SK-N-SH (cell line): ENCODE data around the gene FAM222B. TPM values are rescaled to one million over a fixed set of nuclear protein-coding genes. Genes with fewer than 3 reads are reported as not detected.

ENCODE experiments used
- CTCF ChIA-PET: fragments of 300-600, 350-600 bp; formaldehyde crosslinking; extraction: SDS; loops from one replicate; lab custom pipeline; 2021; lab: Yijun Ruan, JAX
- POLR2A ChIA-PET: fragments of 350-600 bp; sonication (Branson Sonifier 250); formaldehyde crosslinking; extraction: SDS; loops from one replicate; lab custom pipeline; 2020; ENCODE audit warnings: antibody characterized with exemption, inconsistent platforms; lab: Yijun Ruan, JAX
- DNase-seq: peaks from one replicate; pipeline ENCODE4 v3.0.0; 2012
- H2AFZ ChIP-seq: fragments of 200-600 bp; sonication (generic); 2 replicates; pipeline ENCODE4 v1.8.1; 2016; ENCODE audit warnings: antibody characterized with exemption, mild to moderate bottlenecking, low read depth
- H3F3A ChIP-seq: fragments of 200-600 bp; sonication (generic); replicated peaks from 2 replicates; pipeline ENCODE3; 2016; ENCODE audit warnings: antibody characterized with exemption, mild to moderate bottlenecking; ENCODE audit not compliant: insufficient read depth
- H3K27ac ChIP-seq, 2 experiments: fragments of 200-500 bp in 1 of 2; fragments of 200-600 bp in 1 of 2; sonication (Bioruptor generic) in 1 of 2; sonication (generic), shearing (Covaris generic) in 1 of 2; 2 replicates each; pipeline versions ENCODE4 v1.5.1 to v1.6.1; 2014 to 2016; ENCODE audit warnings: low read depth in 2 of 2, inconsistent platforms in 1 of 2, low read length in 1 of 2, mild to moderate bottlenecking in 1 of 2, mixed read lengths in 1 of 2
- H3K27me3 ChIP-seq: fragments of 200-600 bp; sonication (generic), shearing (Covaris generic); 2 replicates; pipeline ENCODE4 v1.6.1; 2016; ENCODE audit warnings: mixed run types; ENCODE audit not compliant: insufficient read depth
- H3K36me3 ChIP-seq, 2 experiments: fragments of 200-500 bp in 1 of 2; fragments of 200-600 bp in 1 of 2; sonication (Bioruptor generic) in 1 of 2; sonication (generic) in 1 of 2; replicated peaks in 1 of 2; 2 replicates each; pipeline versions ENCODE3 to v1.5.1; 2014 to 2016; ENCODE audit warnings: low read length in 1 of 2, mild to moderate bottlenecking in 1 of 2; ENCODE audit not compliant: insufficient read depth in 2 of 2, control insufficient read depth in 1 of 2
- H3K4me1 ChIP-seq, 2 experiments: fragments of 200-500 bp in 1 of 2; fragments of 200-600 bp in 1 of 2; sonication (Bioruptor generic) in 1 of 2; sonication (generic), shearing (Covaris generic) in 1 of 2; 2 replicates each; pipeline versions ENCODE4 v1.5.1 to v1.6.1; 2014 to 2016; ENCODE audit warnings: low read depth in 1 of 2, low read length in 1 of 2, mixed run types in 1 of 2; ENCODE audit not compliant: insufficient read depth in 2 of 2, control insufficient read depth in 1 of 2
- H3K4me2 ChIP-seq: fragments of 200-600 bp; sonication (generic), shearing (Covaris generic); 2 replicates; pipeline ENCODE4 v1.6.1; 2017; ENCODE audit warnings: mixed run types
- H3K4me3 ChIP-seq, 2 experiments: fragments of 200-500 bp in 1 of 2; fragments of 200-600 bp in 1 of 2; sonication (Bioruptor generic) in 1 of 2; sonication (generic), shearing (Covaris generic) in 1 of 2; 2 replicates each; pipeline versions ENCODE4 v1.5.1 to v1.8.1; 2014 to 2016; ENCODE audit warnings: low read depth in 2 of 2, inconsistent platforms in 1 of 2, low read length in 1 of 2, mild to moderate bottlenecking in 1 of 2, mixed read lengths in 1 of 2, moderate library complexity in 1 of 2
- H3K79me2 ChIP-seq: fragments of 200-600 bp; sonication (generic); 2 replicates; pipeline ENCODE4 v1.8.1; 2017; ENCODE audit warnings: mild to moderate bottlenecking; ENCODE audit not compliant: insufficient read depth
- H3K9ac ChIP-seq: fragments of 200-600 bp; sonication (generic); 2 replicates; pipeline ENCODE4 v1.6.1; 2017; ENCODE audit warnings: mixed run types
- H3K9me2 ChIP-seq: fragments of 200-600 bp; sonication (generic); 2 replicates; pipeline ENCODE4 v1.6.1; 2017; ENCODE audit warnings: mixed run types
- H3K9me3 ChIP-seq: fragments of 200-600 bp; sonication (generic); 2 replicates; pipeline ENCODE4 v1.6.1; 2017; ENCODE audit warnings: mixed run types, mild to moderate bottlenecking, moderate library complexity
- H4K20me1 ChIP-seq: fragments of 200-600 bp; sonication (generic); 2 replicates; pipeline ENCODE4 v1.6.1; 2017; ENCODE audit warnings: mild to moderate bottlenecking, mixed run types; ENCODE audit not compliant: insufficient read depth
- EZH2phosphoT487 ChIP-seq: fragments of 200-600 bp; sonication (generic); IDR thresholded peaks from 2 replicates; pipeline ENCODE4 v1.6.1; 2017; ENCODE audit warnings: low read depth, mixed run types, mild to moderate bottlenecking, antibody characterized with exemption, moderate library complexity, borderline replicate concordance
- FOXJ3 ChIP-seq: sonication (generic); formaldehyde crosslinking; IDR thresholded peaks from 2 replicates; pipeline ENCODE4 v1.5.1; 2020; ENCODE audit warnings: mild to moderate bottlenecking, missing genetic modification reagents
- FOXM1 ChIP-seq: IDR thresholded peaks from 2 replicates; pipeline ENCODE4 v1.4.0; 2012; ENCODE audit warnings: low read depth, mild to moderate bottlenecking
- POLR2AphosphoS5 ChIP-seq: IDR thresholded peaks from 2 replicates; pipeline ENCODE4 v1.6.1; 2012; ENCODE audit warnings: low read depth, low read length
- RAD21 ChIP-seq: IDR thresholded peaks from 2 replicates; pipeline ENCODE4 v1.6.1; 2012; ENCODE audit warnings: mild to moderate bottlenecking, low read length
- REST ChIP-seq: IDR thresholded peaks from 2 replicates; pipeline ENCODE4 v1.6.1; 2012; ENCODE audit warnings: mild to moderate bottlenecking, low read depth, low read length, moderate library complexity
- RFX5 ChIP-seq: IDR thresholded peaks from 2 replicates; pipeline ENCODE4 v1.6.1; 2012; ENCODE audit warnings: mild to moderate bottlenecking, improper control_type of control experiment, low read length
- SIN3A ChIP-seq: IDR thresholded peaks from 2 replicates; pipeline ENCODE4 v1.6.1; 2012; ENCODE audit warnings: low read depth, mild to moderate bottlenecking, low read length, moderate library complexity, borderline replicate concordance
- TAF1 ChIP-seq: IDR thresholded peaks from 2 replicates; pipeline ENCODE4 v1.6.1; 2012; ENCODE audit warnings: low read depth, mild to moderate bottlenecking, low read length, moderate library complexity, borderline replicate concordance
- USF2 ChIP-seq: fragments of 150-350 bp; IDR thresholded peaks from 2 replicates; pipeline ENCODE4 v1.6.1; 2017; ENCODE audit warnings: antibody characterized with exemption, low read length, low read depth, borderline replicate concordance
- WGBS: methylation state at CpG from one replicate; pipeline ENCODE4 v1.1.6; 2017; ENCODE audit warnings: low lambda C conversion rate; 5-methylcytosine and 5-hydroxymethylcytosine counted together
- polyA plus RNA-seq, 3 experiments: library from polyadenylated mRNA; depleted of rRNA; stranded (reverse); fragments of >200 nt; gene quantifications; 2 replicates each; pipeline ENCODE4 v1.2.3, GENCODE V29; 2012

FAM222B gene
- polyA plus RNA-seq, 1 of the 3 experiments (the other 2 are of a cell fraction): 9.0 TPM

GRCh38 chr17:28749516-28750177 lies 92.9 kb downstream of the FAM222B start:
- H3K4me2 ChIP-seq: no peak overlapping the region
- CTCF ChIA-PET: interaction anchor here (0.6 to 20.4 kb wide), 24 partner anchors 9 to 214 kb away, joined by 3 to 612 read pairs (median 4); partner anchors contain the start of genes BLTP2, NEK8, PROCA1 and RPL23A
- no peak for TF ChIP-seq POLR2AphosphoS5
- no peak for TF ChIP-seq FOXM1
- TF ChIP-seq RFX5: no peak
- no peak for TF ChIP-seq USF2
- TF ChIP-seq RAD21: no peak
- no peak for TF ChIP-seq EZH2phosphoT487
- no peak for TF ChIP-seq SIN3A
- TF ChIP-seq REST: no peak
- TF ChIP-seq FOXJ3 (CRISPR knock-in tag): no peak
- TF ChIP-seq TAF1: no peak
- TF ChIP-seq, all 33 proteins: peak for 0
- POLR2A ChIA-PET: interaction anchor here (0.6 to 2.9 kb wide), 2 partner anchors 23 to 30 kb away, joined by 3 to 52 read pairs; partner anchors contain the start of genes NEK8, RPL23A and TLCD1
- H3K4me3 ChIP-seq: peak overlapping the region in 1 of 2 experiments; percentile 33; a peak in 1 of 4 replicates
- H3K4me1 ChIP-seq: peaks cover 22 to 33% of the 10 kb centered on the region in 2 experiments; a peak in 3 of 4 replicates
- H3K9me3 ChIP-seq: no peaks in the 10 kb centered on the region
- H4K20me1 ChIP-seq: peaks cover 69% of the 10 kb centered on the region
- peaks cover 34 to 41% of the 10 kb centered on the region in 2 experiments for H3K36me3 ChIP-seq
- DNase-seq: no peak
- no peak overlapping the region for H3K9ac ChIP-seq
- H3K79me2 ChIP-seq: peaks cover 52% of the 10 kb centered on the region
- peaks cover 24% of the 10 kb centered on the region for H3F3A ChIP-seq
- no peaks in the 10 kb centered on the region for H3K27me3 ChIP-seq
- H3K27ac ChIP-seq: peak overlapping the region; percentile 10 to 17; a peak in 2 of 4 replicates
- 60% methylated on average over 8 of the region's 11 CpGs for WGBS
- H2AFZ ChIP-seq: no peak overlapping the region
- no peaks in the 10 kb centered on the region for H3K9me2 ChIP-seq
